H1 (cell line): Measurements from ENCODE around the gene TMEM200B. TPM values are rescaled to one million over a fixed set of nuclear protein-coding genes. Genes with fewer than 3 reads are reported as not detected.

Source experiments
- CTCF ChIA-PET: fragments of 300-600 bp; sonication (Branson Sonifier 250); formaldehyde crosslinking; loops from one replicate; lab custom pipeline; 2021; ENCODE audit not compliant: partially characterized antibody; lab: Charles Lee
- POLR2A ChIA-PET: fragments of 300-600 bp; sonication (Branson Sonifier 250); formaldehyde crosslinking; loops from one replicate; lab custom pipeline; 2021; ENCODE audit warnings: inconsistent platforms; ENCODE audit not compliant: partially characterized antibody; lab: Charles Lee
- DNase-seq, 2 experiments: peaks; one replicate each; pipeline versions ENCODE4 v3.0.0 to v3.0.0-alpha.2; 2010 to 2022; ENCODE audit warnings: low spot score in 2 of 2, low read depth in 1 of 2, mixed read lengths in 1 of 2
- FAIRE-seq: peaks from 2 replicates; lab custom pipeline; 2011; peaks lifted over from hg19 to GRCh38; lab: Jason Lieb, UNC
- H2AFZ ChIP-seq: 2 replicates; pipeline ENCODE4 v1.8.1; 2012; ENCODE audit warnings: low read length, inconsistent platforms
- H2AK5ac ChIP-seq: 2 replicates; pipeline ENCODE4 v1.6.1; 2013; ENCODE audit warnings: low read depth, low read length
- H2BK120ac ChIP-seq: replicated peaks from 2 replicates; pipeline ENCODE3; 2013; ENCODE audit warnings: low read depth, low read length, inconsistent platforms
- H2BK12ac ChIP-seq: 2 replicates; pipeline ENCODE4 v1.6.1; 2013; ENCODE audit warnings: low read depth, low read length
- H2BK15ac ChIP-seq: 2 replicates; pipeline ENCODE4 v1.6.1; 2013; ENCODE audit warnings: low read length
- H2BK20ac ChIP-seq: 2 replicates; pipeline ENCODE4 v1.6.1; 2013; ENCODE audit warnings: low read length
- H2BK5ac ChIP-seq: 2 replicates; pipeline ENCODE4 v1.6.1; 2013; ENCODE audit warnings: low read depth, low read length
- H3K14ac ChIP-seq: 2 replicates; pipeline ENCODE4 v1.6.1; 2013; ENCODE audit warnings: inconsistent platforms; ENCODE audit not compliant: insufficient read length
- H3K18ac ChIP-seq: 2 replicates; pipeline ENCODE4 v1.6.1; 2013; ENCODE audit warnings: low read length; ENCODE audit errors: extremely low read depth
- H3K23ac ChIP-seq: 2 replicates; pipeline ENCODE4 v1.6.1; 2013; ENCODE audit warnings: inconsistent platforms; ENCODE audit not compliant: insufficient read length
- H3K23me2 ChIP-seq: 2 replicates; pipeline ENCODE4 v1.6.1; 2013; ENCODE audit warnings: low read depth, low read length
- H3K27ac ChIP-seq: 2 replicates; pipeline ENCODE4 v1.6.1; 2011; ENCODE audit warnings: low read depth, low read length, inconsistent platforms
- H3K27me3 ChIP-seq, 4 experiments: replicated peaks in 1 of 4; 1 replicate in 1 of 4; 2 replicates in 3 of 4; pipeline versions ENCODE4 v1.6.1 to v1.8.1; 2011 to 2013; ENCODE audit warnings: low read length in 3 of 4, mild to moderate bottlenecking in 3 of 4, inconsistent platforms in 2 of 4, mixed read lengths in 2 of 4, moderate library complexity in 1 of 4; ENCODE audit not compliant: control insufficient read depth in 3 of 4, insufficient read depth in 3 of 4; ENCODE audit errors: extremely low read depth in 1 of 4
- H3K36me3 ChIP-seq, 4 experiments: 2 replicates each; pipeline versions ENCODE4 v1.6.1 to v1.8.1; 2011 to 2013; ENCODE audit warnings: mild to moderate bottlenecking in 4 of 4, low read length in 3 of 4, moderate library complexity in 2 of 4, control low read depth in 1 of 4, inconsistent platforms in 1 of 4; ENCODE audit not compliant: insufficient read depth in 4 of 4, control insufficient read depth in 2 of 4
- H3K4ac ChIP-seq: replicated peaks from 2 replicates; pipeline ENCODE3; 2013; ENCODE audit warnings: low read length, low read depth, mixed read lengths, inconsistent platforms; ENCODE audit not compliant: insufficient read length
- H3K4me1 ChIP-seq, 4 experiments: replicated peaks in 1 of 4; 1 replicate in 1 of 4; 2 replicates in 3 of 4; pipeline versions ENCODE4 v1.6.1 to v1.8.1; 2011 to 2013; ENCODE audit warnings: low read length in 3 of 4, inconsistent platforms in 2 of 4, mixed read lengths in 1 of 4; ENCODE audit not compliant: insufficient read depth in 4 of 4, control insufficient read depth in 3 of 4
- H3K4me2 ChIP-seq, 2 experiments: 2 replicates each; pipeline versions ENCODE4 v1.6.1 to v1.8.1; 2011 to 2013; ENCODE audit warnings: low read depth in 2 of 2, low read length in 2 of 2, control low read depth in 1 of 2, inconsistent platforms in 1 of 2, mild to moderate bottlenecking in 1 of 2; ENCODE audit not compliant: insufficient read depth in 1 of 2
- H3K4me3 ChIP-seq, 4 experiments: fragments of 200-600, 300-600 bp in 1 of 4; sonication (generic), shearing (Covaris generic), sonication (Bioruptor Twin) in 1 of 4; 2 replicates each; pipeline versions ENCODE4 v1.5.1 to v1.8.1; 2011 to 2016; ENCODE audit warnings: low read length in 4 of 4, low read depth in 3 of 4, control low read depth in 2 of 4, inconsistent platforms in 2 of 4, mild to moderate bottlenecking in 2 of 4, mixed read lengths in 1 of 4, moderate library complexity in 1 of 4; ENCODE audit not compliant: insufficient read depth in 2 of 4; ENCODE audit errors: extremely low read depth in 1 of 4
- H3K56ac ChIP-seq: replicated peaks from 2 replicates; pipeline ENCODE3; 2013; ENCODE audit warnings: low read depth, mild to moderate bottlenecking, mixed read lengths, low read length, inconsistent platforms; ENCODE audit not compliant: insufficient read length
- H3K79me1 ChIP-seq: 2 replicates; pipeline ENCODE4 v1.6.1; 2013; ENCODE audit warnings: low read depth, low read length, control low read depth
- H3K79me2 ChIP-seq, 2 experiments: 2 replicates each; pipeline versions ENCODE4 v1.6.1 to v1.8.1; 2012 to 2013; ENCODE audit warnings: low read length in 2 of 2, mild to moderate bottlenecking in 2 of 2, inconsistent platforms in 1 of 2; ENCODE audit not compliant: insufficient read depth in 2 of 2, control insufficient read depth in 1 of 2
- H3K9ac ChIP-seq, 4 experiments: replicated peaks in 1 of 4; 1 replicate in 1 of 4; 2 replicates in 3 of 4; pipeline versions ENCODE4 v1.6.1 to v1.8.1; 2011 to 2013; ENCODE audit warnings: low read depth in 3 of 4, low read length in 3 of 4, control low read depth in 2 of 4, mild to moderate bottlenecking in 2 of 4, moderate library complexity in 2 of 4, inconsistent platforms in 1 of 4; ENCODE audit errors: extremely low read depth in 1 of 4
- H3K9me3 ChIP-seq, 2 experiments: 2 replicates each; pipeline versions ENCODE4 v1.6.1 to v1.8.1; 2012 to 2013; ENCODE audit warnings: mild to moderate bottlenecking in 2 of 2, moderate library complexity in 2 of 2, control low read depth in 1 of 2, inconsistent platforms in 1 of 2, low read depth in 1 of 2, low read length in 1 of 2, mixed read lengths in 1 of 2; ENCODE audit not compliant: insufficient read depth in 2 of 2
- H4K20me1 ChIP-seq, 2 experiments: replicated peaks in 1 of 2; 2 replicates each; pipeline versions ENCODE3 to v1.8.1; 2011 to 2013; ENCODE audit warnings: inconsistent platforms in 2 of 2, low read length in 2 of 2, mild to moderate bottlenecking in 1 of 2; ENCODE audit not compliant: insufficient read depth in 2 of 2, control insufficient read depth in 1 of 2
- H4K5ac ChIP-seq: 2 replicates; pipeline ENCODE4 v1.6.1; 2013; ENCODE audit warnings: low read length, low read depth, mixed read lengths, inconsistent platforms; ENCODE audit not compliant: insufficient read length
- H4K8ac ChIP-seq: 2 replicates; pipeline ENCODE4 v1.8.0; 2013; ENCODE audit warnings: mild to moderate bottlenecking, moderate library complexity, low read length, inconsistent platforms; ENCODE audit not compliant: insufficient read depth; ENCODE audit errors: extremely low read depth
- H4K91ac ChIP-seq: replicated peaks from 2 replicates; pipeline ENCODE3; 2013; ENCODE audit warnings: low read length, mixed read lengths, inconsistent platforms; ENCODE audit not compliant: insufficient read length
- BACH1 ChIP-seq: IDR thresholded peaks from 2 replicates; pipeline ENCODE4 v1.6.1; 2012; ENCODE audit warnings: low read length, improper control_type of control experiment
- CBX8 ChIP-seq: fragments of 300-800, 300-1000 bp; sonication (generic); IDR thresholded peaks from 2 replicates; pipeline ENCODE4 v1.7.1; 2016; ENCODE audit warnings: low read depth, low read length, borderline replicate concordance
- MAX ChIP-seq: IDR thresholded peaks from 2 replicates; pipeline ENCODE4 v1.6.1; 2012; ENCODE audit warnings: inconsistent platforms
- WGBS, 2 experiments: shearing (Covaris generic) in 1 of 2; methylation state at CpG; one replicate each; pipeline versions ENCODE4 v1.1.6 to v1.1.7; 2013 to 2015; ENCODE audit warnings: low lambda C conversion rate in 2 of 2, mixed read lengths in 2 of 2, inconsistent platforms in 1 of 2, low coverage in 1 of 2, missing lambda C conversion rate in 1 of 2; ENCODE audit not compliant: insufficient replicate concordance in 2 of 2, insufficient coverage in 1 of 2, insufficient read length in 1 of 2; ENCODE audit errors: extremely low coverage in 1 of 2, missing lambda C conversion rate in 1 of 2; 5-methylcytosine and 5-hydroxymethylcytosine counted together
- polyA plus RNA-seq, 7 experiments: library from polyadenylated mRNA; depleted of rRNA in 3 of 7; stranded (reverse) in 5 of 7; unstranded in 2 of 7; fragments of >200 nt in 5 of 7; fragments of 200-250 nt in 2 of 7; gene quantifications; 1 replicate in 5 of 7; 2 replicates in 1 of 7; 4 replicates in 1 of 7; pipeline versions ENCODE4 v1.2.1 to v1.2.3, GENCODE V29; 2011 to 2013; ENCODE audit warnings: missing spikeins in 2 of 7, mixed read lengths in 2 of 7
- total RNA-seq: library from RNA; stranded (reverse); fragmentation: NEBNext Ultra II Directional; extraction: Animal tissue kit (Norgen Biotek cat#: 25700); gene quantifications from 2 replicates; pipeline ENCODE4 v1.2.1, GENCODE V29; 2021

TMEM200B gene
- total and polyA plus RNA-seq, 2 of the 8 experiments (the other 6 are each of a cell fraction or from before 2014, with no cell fraction given) = 4.9 to 11.0 TPM

GRCh38 chr1:29162476-29163138, 38.9 kb upstream of the TMEM200B start:
- H3K79me2 ChIP-seq = peaks cover 5 to 73% of the 10 kb centered on the region in 2 experiments; a peak in 3 of 4 replicates
- no peak for FAIRE-seq

More at GRCh38 chr1:29162476-29163138, 38.9 kb upstream of the TMEM200B start:
- Histone ChIP-seq H2BK15ac (no peak overlapping the region), H2AK5ac (peak overlapping the region; percentile 42; the same call in 1 of the 2 replicates), H3K23ac (no peak overlapping the region), H3K79me1 (peaks cover 4% of the 10 kb centered on the region), H3K27ac (no peak overlapping the region), H2BK20ac (no peak overlapping the region), H2BK5ac (peak overlapping the region; percentile 36; the same call in 1 of the 2 replicates), H3K14ac (peak overlapping the region; percentile 71), H3K18ac (peak overlapping the region; percentile 52), H3K36me3 (peaks cover 6 to 56% (median 14%) of the 10 kb centered on the region in 4 experiments), H3K9ac (no peak overlapping the region), H4K8ac (no peak overlapping the region), H3K27me3 (no peaks in the 10 kb centered on the region), H2BK12ac (0 out of 2 replicates have a peak overlapping the region, but pooled peaks have one; percentile 12), H4K20me1 (peaks cover 0 to 5% of the 10 kb centered on the region in 2 experiments), H4K5ac (no peak overlapping the region), H3K4me3 (no peak overlapping the region), H4K91ac (peak overlapping the region; percentile 80), H3K9me3 (no peaks in the 10 kb centered on the region)
- ChIA-PET POLR2A (interaction anchor here (1.0 to 1.7 kb wide), 3 partner anchors 9 to 24 kb away, joined by 3 to 6 read pairs (median 4); partner anchors contain the start of gene SRSF4), CTCF (interaction anchor here (0.8 to 3.3 kb wide), 4 partner anchors 8 to 411 kb away, joined by 3 to 12 read pairs (median 4); no protein-coding TSS in a partner anchor)
- 92% methylated on average over 9 of the region's 9 CpGs; no CpG with 5 or more reads in 1 of the 2 experiments for WGBS, 2 experiments
- TF ChIP-seq MAX = peak; percentile 23; the same call in 1 of the 2 replicates
- TF ChIP-seq CBX8 = no peak
- TF ChIP-seq BACH1 = no peak
- TF ChIP-seq, all 59 proteins: peak for 1
- H3K4me2 ChIP-seq = no peak overlapping the region; a peak in 1 of 4 replicates
- H3K4me1 ChIP-seq = peaks cover 15 to 37% (median 20%) of the 10 kb centered on the region in 4 experiments
- no peaks in the 10 kb centered on the region for H3K23me2 ChIP-seq
- H3K4ac ChIP-seq = no peak overlapping the region
- H2AFZ ChIP-seq = no peak overlapping the region
- DNase-seq = peak in 1 of 2 experiments; percentile 41
- H2BK120ac ChIP-seq = no peak overlapping the region
- H3K56ac ChIP-seq = no peak overlapping the region
